Measurements from ENCODE around the gene PSD2.

Gene PSD2

GRCh38 chr5:139812836-139813805, 17.5 kb downstream of the PSD2 start:
- DNase-seq: no peak

- no peak for DNase-seq
Observed at GRCh38 chr5:139814191-139814601, 18.6 kb downstream of the PSD2 start.

- no peak for DNase-seq
Observed at GRCh38 chr5:139814704-139815280, 19.2 kb downstream of the PSD2 start.

- DNase-seq: no peak
Observed at GRCh38 chr5:139816566-139816965, 21.0 kb downstream of the PSD2 start.

GRCh38 chr5:139817362-139817761, 21.8 kb downstream of the PSD2 start:
- DNase-seq: no peak

GRCh38 chr5:139817970-139818369, 22.4 kb downstream of the PSD2 start:
- DNase-seq: no peak

- no peak for DNase-seq
Observed at GRCh38 chr5:139820130-139820529, 24.5 kb downstream of the PSD2 start.

- DNase-seq: no peak
Observed at GRCh38 chr5:139820606-139821005, 25.0 kb downstream of the PSD2 start.

GRCh38 chr5:139821806-139822552, 26.4 kb downstream of the PSD2 start:
- DNase-seq: no peak

GRCh38 chr5:139822553-139823425, 27.2 kb downstream of the PSD2 start:
- DNase-seq: no peak

GRCh38 chr5:139823757-139824355, 28.2 kb downstream of the PSD2 start:
- DNase-seq: no peak

GRCh38 chr5:139825690-139826089, 30.1 kb downstream of the PSD2 start:
- no peak for DNase-seq

GRCh38 chr5:139828207-139828895, 32.7 kb downstream of the PSD2 start:
- no peak for DNase-seq

GRCh38 chr5:139829471-139829870, 33.9 kb downstream of the PSD2 start:
- no peak for DNase-seq

- DNase-seq: no peak
Observed at GRCh38 chr5:139831624-139832023, 36.0 kb downstream of the PSD2 start.

- no peak for DNase-seq
Observed at GRCh38 chr5:139833525-139833924, 37.9 kb downstream of the PSD2 start.

- no peak for DNase-seq
Observed at GRCh38 chr5:139835656-139836055, 40.0 kb downstream of the PSD2 start.

GRCh38 chr5:139836469-139837208, 41.0 kb downstream of the PSD2 start:
- DNase-seq: no peak

GRCh38 chr5:139837711-139838380, 42.2 kb downstream of the PSD2 start:
- DNase-seq: no peak
